Thoracic aorta (tissue), 2 donors: ENCODE results near the gene NCAPD3. TPM values are rescaled to one million over a fixed set of nuclear protein-coding genes. Genes with fewer than 3 reads are reported as not detected.

Source experiments
- ATAC-seq: fragments of 150-250 bp; one replicate; pipeline ENCODE4 v1.8.0; 2017; ENCODE audit warnings: low read depth; ENCODE audit not compliant: insufficient number of reproducible peaks, low FRiP score
- DNase-seq: peaks from one replicate; pipeline ENCODE4 v3.0.0-alpha.2; 2020; ENCODE audit warnings: low spot score
- H3K27ac ChIP-seq, 2 donors: fragments of 200-600 bp; sonication (generic); 1 replicate in 1 of 2; 2 replicates in 1 of 2; pipeline ENCODE4 v1.5.1; 2016; ENCODE audit warnings: mild to moderate bottlenecking in 2 of 2, moderate library complexity in 2 of 2
- H3K27me3 ChIP-seq: fragments of 200-600 bp; sonication (generic); replicated peaks from 2 replicates; pipeline ENCODE4 v1.6.0; 2016; ENCODE audit warnings: mild to moderate bottlenecking; ENCODE audit not compliant: insufficient read depth
- H3K36me3 ChIP-seq: fragments of 200-600 bp; sonication (generic); one replicate; pipeline ENCODE4 v1.5.1; 2016
- H3K4me1 ChIP-seq, 2 donors: fragments of 200-600 bp; sonication (generic); 1 replicate in 1 of 2; 2 replicates in 1 of 2; pipeline versions ENCODE4 v1.5.1 to v1.6.0; 2016; ENCODE audit warnings: low read depth in 2 of 2, mild to moderate bottlenecking in 1 of 2; ENCODE audit not compliant: control insufficient read depth in 1 of 2
- H3K4me3 ChIP-seq: fragments of 200-600 bp; sonication (generic); 2 replicates; pipeline ENCODE4 v1.5.1; 2016; ENCODE audit warnings: mild to moderate bottlenecking
- H3K9me3 ChIP-seq: fragments of 200-600 bp; sonication (generic); 2 replicates; pipeline ENCODE4 v1.5.1; 2016
- CTCF ChIP-seq: fragments of 200-600 bp; sonication (generic); IDR thresholded peaks from one replicate; pipeline ENCODE4 v1.5.1; 2019; ENCODE audit warnings: antibody characterized with exemption
- total RNA-seq, 2 donors: library from RNA; depleted of rRNA; stranded (reverse); fragments of >200 nt; gene quantifications; one replicate each; pipeline versions ENCODE4 v1.1.0 to v1.2.3, GENCODE V29; 2016

Gene NCAPD3
- total RNA-seq, 2 donors from 2014 or later, result 7.4 to 9.2 TPM

GRCh38 chr11:134170919-134171281 lies 52.9 kb downstream of the NCAPD3 start:
- Histone ChIP-seq H3K27ac (no peak overlapping the region), H3K36me3 (peaks cover 11% of the 10 kb centered on the region), H3K27me3 (no peaks in the 10 kb centered on the region), H3K4me1 (no peaks in the 10 kb centered on the region), H3K9me3 (no peaks in the 10 kb centered on the region), H3K4me3 (no peak overlapping the region)
- no peak for TF ChIP-seq CTCF
- DNase-seq (no peak), ATAC-seq (no peak)

- H3K27me3 ChIP-seq, result no peaks in the 10 kb centered on the region
- TF ChIP-seq CTCF, result no peak
- peaks cover 11% of the 10 kb centered on the region for H3K36me3 ChIP-seq
- DNase-seq, result no peak
- H3K9me3 ChIP-seq, result no peaks in the 10 kb centered on the region
- no peaks in the 10 kb centered on the region for H3K4me1 ChIP-seq
- H3K27ac ChIP-seq, result no peak overlapping the region
- H3K4me3 ChIP-seq, result no peak overlapping the region
- no peak for ATAC-seq
Measured at GRCh38 chr11:134170177-134170918, 53.4 kb downstream of the NCAPD3 start.

- Histone ChIP-seq H3K9me3 (no peaks in the 10 kb centered on the region), H3K27ac (no peak overlapping the region), H3K4me1 (no peaks in the 10 kb centered on the region), H3K4me3 (no peak overlapping the region), H3K36me3 (peaks cover 13% of the 10 kb centered on the region), H3K27me3 (no peaks in the 10 kb centered on the region)
- DNase-seq, result no peak
- TF ChIP-seq CTCF, result no peak
- no peak for ATAC-seq
Measured at GRCh38 chr11:134164490-134165370, 59.0 kb downstream of the NCAPD3 start.

GRCh38 chr11:134159652-134160051 lies 64.1 kb downstream of the NCAPD3 start:
- H3K27me3 ChIP-seq, result no peaks in the 10 kb centered on the region
- no peaks in the 10 kb centered on the region for H3K9me3 ChIP-seq
- no peak for TF ChIP-seq CTCF
- H3K27ac ChIP-seq, result no peak overlapping the region
- ATAC-seq (no peak), DNase-seq (no peak)
- no peak overlapping the region for H3K4me3 ChIP-seq
- no peaks in the 10 kb centered on the region for H3K4me1 ChIP-seq
- peaks cover 14% of the 10 kb centered on the region for H3K36me3 ChIP-seq

- Histone ChIP-seq H3K4me3 (no peak overlapping the region), H3K27me3 (no peaks in the 10 kb centered on the region), H3K4me1 (no peaks in the 10 kb centered on the region), H3K36me3 (peaks cover 21% of the 10 kb centered on the region), H3K27ac (no peak overlapping the region), H3K9me3 (no peaks in the 10 kb centered on the region)
- DNase-seq (no peak), ATAC-seq (no peak)
- no peak for TF ChIP-seq CTCF
Measured at GRCh38 chr11:134158023-134158422, 65.7 kb downstream of the NCAPD3 start.
